ENCODE measurements around the gene PROX2.

PROX2 gene

DNA sequence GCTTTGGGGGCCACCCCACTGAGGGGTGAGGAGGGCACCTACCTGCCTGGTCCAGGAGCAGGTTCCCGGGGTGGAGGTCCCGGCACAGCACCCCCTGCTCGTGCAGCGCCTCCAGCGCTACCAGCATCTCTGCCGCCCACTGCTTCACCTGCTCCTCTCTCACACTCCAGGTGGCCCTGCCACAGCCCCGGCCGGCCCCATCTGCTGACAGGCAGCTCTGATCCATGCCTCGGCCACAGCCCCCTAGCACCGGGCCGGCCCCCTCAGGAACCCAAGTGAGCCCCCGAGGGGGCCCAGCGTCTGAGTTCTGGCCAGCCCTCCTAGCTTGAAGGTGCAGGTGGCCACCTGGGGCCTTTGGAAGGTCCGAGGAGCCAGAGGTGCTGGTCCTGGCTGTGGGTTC is 33.6 kb upstream of the PROX2 start:
- Histone ChIP-seq H3K9me3 (ENCODE audit: control insufficient read depth, low read length) (no peaks in the 10 kb centered on the region), H3K27me3 (ENCODE audit: control insufficient read depth, insufficient read depth, low read length, poor library complexity, severe bottlenecking) (no peaks in the 10 kb centered on the region), H3K4me3 (ENCODE audit: insufficient read depth, low read depth, low read length) (no peak overlapping the region), H3K4me1 (ENCODE audit: control insufficient read depth, insufficient read depth, low read length) (no peaks in the 10 kb centered on the region), H3K27ac (ENCODE audit: insufficient read depth, low read depth, low read length, poor library complexity, severe bottlenecking) (no peak overlapping the region), H3K36me3 (ENCODE audit: control insufficient read depth, insufficient read depth, low read length) (no peaks in the 10 kb centered on the region)
- 86 to 92% methylated on average over 14 of the region's 14 CpGs for WGBS, 2 experiments

DNA sequence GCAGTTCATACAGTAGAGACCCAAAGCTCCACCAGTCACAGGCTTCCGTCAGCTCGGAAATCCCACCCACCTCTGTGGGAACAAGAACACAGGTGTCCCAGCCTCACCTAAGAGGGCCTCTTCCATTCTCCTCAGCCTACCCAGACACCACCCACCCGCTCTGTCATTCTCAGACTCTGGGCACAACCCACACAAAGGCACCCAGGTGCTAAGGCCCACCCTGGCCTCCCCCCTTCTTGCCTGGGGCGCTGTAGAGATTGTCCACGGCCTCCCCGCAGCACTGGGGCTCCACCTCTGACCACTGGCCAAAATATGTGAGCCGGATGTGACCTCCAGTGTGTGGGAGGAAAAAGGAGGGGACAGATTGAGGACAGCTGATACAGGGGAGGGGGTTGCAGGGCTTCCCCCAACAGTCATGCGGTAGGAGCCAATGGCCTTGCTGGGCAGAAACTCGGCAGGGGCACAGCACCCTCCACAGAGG is 33.0 kb upstream of the PROX2 start:
- Histone ChIP-seq H3K27ac (ENCODE audit: insufficient read depth, low read depth, low read length, poor library complexity, severe bottlenecking) (no peak overlapping the region), H3K9me3 (ENCODE audit: control insufficient read depth, low read length) (no peaks in the 10 kb centered on the region), H3K36me3 (ENCODE audit: control insufficient read depth, insufficient read depth, low read length) (no peaks in the 10 kb centered on the region), H3K4me1 (ENCODE audit: control insufficient read depth, insufficient read depth, low read length) (no peaks in the 10 kb centered on the region), H3K27me3 (ENCODE audit: control insufficient read depth, insufficient read depth, low read length, poor library complexity, severe bottlenecking) (no peaks in the 10 kb centered on the region), H3K4me3 (ENCODE audit: insufficient read depth, low read depth, low read length) (no peak overlapping the region)
- WGBS, 2 experiments, result 88 to 90% methylated on average over 9 of the region's 9 CpGs

DNA sequence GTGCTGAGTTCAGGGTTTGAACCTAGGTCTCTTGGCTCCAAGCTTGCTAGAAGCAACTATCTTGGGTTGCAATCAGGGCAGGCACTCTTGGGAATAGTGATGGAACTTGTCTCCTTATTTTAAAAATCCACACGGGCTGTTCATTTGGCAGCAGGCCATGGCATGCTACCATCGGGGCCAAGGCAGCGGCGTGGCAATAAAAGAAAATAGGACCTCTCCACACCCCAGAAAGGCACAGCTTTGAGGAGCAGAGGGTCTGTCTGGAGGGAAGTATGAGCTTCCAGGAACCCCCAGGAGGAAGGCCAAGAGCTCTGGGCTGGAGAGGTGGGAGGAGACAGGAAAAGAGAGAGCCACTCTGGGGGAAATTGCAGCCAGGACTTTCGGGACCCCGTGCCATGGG is 31.8 kb upstream of the PROX2 start:
- no peak overlapping the region for H3K27ac ChIP-seq (ENCODE audit: insufficient read depth, low read depth, low read length, poor library complexity, severe bottlenecking)
- H3K4me1 ChIP-seq (ENCODE audit: control insufficient read depth, insufficient read depth, low read length), result no peaks in the 10 kb centered on the region
- no peaks in the 10 kb centered on the region for H3K9me3 ChIP-seq (ENCODE audit: control insufficient read depth, low read length)
- WGBS, 2 experiments, result 94 to 95% methylated on average over 6 of the region's 6 CpGs
- peaks cover 5% of the 10 kb centered on the region for H3K36me3 ChIP-seq (ENCODE audit: control insufficient read depth, insufficient read depth, low read length)
- no peaks in the 10 kb centered on the region for H3K27me3 ChIP-seq (ENCODE audit: control insufficient read depth, insufficient read depth, low read length, poor library complexity, severe bottlenecking)
- H3K4me3 ChIP-seq (ENCODE audit: insufficient read depth, low read depth, low read length), result no peak overlapping the region

DNA sequence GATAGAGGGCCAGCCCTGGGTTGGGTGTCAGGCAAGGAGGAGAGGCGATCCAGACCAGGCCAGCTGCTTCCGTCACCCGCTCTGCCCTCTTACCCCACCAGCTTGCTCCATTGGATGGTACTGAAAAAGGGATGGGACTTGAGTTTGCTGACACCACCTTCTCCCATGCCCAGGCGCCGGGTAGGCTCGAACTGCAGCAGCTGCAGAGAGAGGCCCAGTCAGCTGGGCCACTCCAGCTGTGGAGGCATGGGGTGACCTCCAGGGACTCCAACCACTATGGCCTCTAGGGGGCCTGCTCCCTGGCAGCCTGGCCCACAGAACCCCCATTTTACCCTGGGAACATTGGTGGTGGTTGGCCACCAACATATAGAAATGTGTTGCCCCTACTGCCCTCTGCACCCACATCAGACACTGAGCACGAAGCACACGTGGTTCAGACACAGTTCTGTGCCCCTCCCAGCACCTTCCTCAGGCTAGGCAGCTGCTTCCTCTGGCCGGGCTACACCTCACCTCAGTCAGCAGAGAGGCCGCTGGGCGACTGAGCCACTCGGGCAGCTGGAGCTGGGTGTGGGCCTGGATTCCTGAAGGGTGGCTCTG is 31.1 kb upstream of the PROX2 start:
- no peaks in the 10 kb centered on the region for H3K9me3 ChIP-seq (ENCODE audit: control insufficient read depth, low read length)
- H3K4me3 ChIP-seq (ENCODE audit: insufficient read depth, low read depth, low read length), result no peak overlapping the region
- 92 to 94% methylated on average over 12 of the region's 12 CpGs for WGBS, 2 experiments
- H3K27me3 ChIP-seq (ENCODE audit: control insufficient read depth, insufficient read depth, low read length, poor library complexity, severe bottlenecking), result no peaks in the 10 kb centered on the region
- H3K4me1 ChIP-seq (ENCODE audit: control insufficient read depth, insufficient read depth, low read length), result no peaks in the 10 kb centered on the region
- peaks cover 6% of the 10 kb centered on the region for H3K36me3 ChIP-seq (ENCODE audit: control insufficient read depth, insufficient read depth, low read length)
- no peak overlapping the region for H3K27ac ChIP-seq (ENCODE audit: insufficient read depth, low read depth, low read length, poor library complexity, severe bottlenecking)

DNA sequence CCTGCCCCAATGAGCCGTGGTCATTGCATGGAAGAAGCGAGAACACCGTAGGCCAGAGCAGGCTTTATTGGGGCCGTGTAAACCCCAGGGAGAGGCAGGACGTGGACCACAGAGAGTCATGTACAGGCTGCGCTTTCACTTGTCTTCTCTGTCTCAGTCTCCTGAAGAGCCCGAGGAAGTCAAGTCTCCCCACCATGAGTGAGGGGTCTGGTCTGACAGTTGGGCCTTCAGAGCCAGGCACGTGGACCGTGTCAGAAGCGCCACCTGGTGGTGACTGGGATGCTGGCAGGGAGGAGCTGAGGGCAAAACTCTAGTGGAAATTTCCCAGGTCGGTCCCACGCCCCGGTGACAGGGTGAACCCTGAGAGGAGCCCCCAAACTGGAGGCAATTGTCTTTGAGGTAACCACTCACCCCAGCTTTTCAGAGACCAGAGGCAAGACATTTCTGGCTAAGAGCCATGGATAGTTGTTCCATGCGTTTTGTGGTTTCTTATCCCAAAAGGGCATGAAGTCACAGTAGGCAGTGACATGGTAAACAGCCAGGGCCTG is 29.7 kb upstream of the PROX2 start:
- Histone ChIP-seq H3K4me1 (ENCODE audit: control insufficient read depth, insufficient read depth, low read length) (no peaks in the 10 kb centered on the region), H3K9me3 (ENCODE audit: control insufficient read depth, low read length) (no peaks in the 10 kb centered on the region), H3K27me3 (ENCODE audit: control insufficient read depth, insufficient read depth, low read length, poor library complexity, severe bottlenecking) (no peaks in the 10 kb centered on the region), H3K36me3 (ENCODE audit: control insufficient read depth, insufficient read depth, low read length) (peaks cover 11% of the 10 kb centered on the region), H3K27ac (ENCODE audit: insufficient read depth, low read depth, low read length, poor library complexity, severe bottlenecking) (no peak overlapping the region), H3K4me3 (ENCODE audit: insufficient read depth, low read depth, low read length) (no peak overlapping the region)
- 68% methylated on average over 14 of the region's 14 CpGs for WGBS, 2 experiments

DNA sequence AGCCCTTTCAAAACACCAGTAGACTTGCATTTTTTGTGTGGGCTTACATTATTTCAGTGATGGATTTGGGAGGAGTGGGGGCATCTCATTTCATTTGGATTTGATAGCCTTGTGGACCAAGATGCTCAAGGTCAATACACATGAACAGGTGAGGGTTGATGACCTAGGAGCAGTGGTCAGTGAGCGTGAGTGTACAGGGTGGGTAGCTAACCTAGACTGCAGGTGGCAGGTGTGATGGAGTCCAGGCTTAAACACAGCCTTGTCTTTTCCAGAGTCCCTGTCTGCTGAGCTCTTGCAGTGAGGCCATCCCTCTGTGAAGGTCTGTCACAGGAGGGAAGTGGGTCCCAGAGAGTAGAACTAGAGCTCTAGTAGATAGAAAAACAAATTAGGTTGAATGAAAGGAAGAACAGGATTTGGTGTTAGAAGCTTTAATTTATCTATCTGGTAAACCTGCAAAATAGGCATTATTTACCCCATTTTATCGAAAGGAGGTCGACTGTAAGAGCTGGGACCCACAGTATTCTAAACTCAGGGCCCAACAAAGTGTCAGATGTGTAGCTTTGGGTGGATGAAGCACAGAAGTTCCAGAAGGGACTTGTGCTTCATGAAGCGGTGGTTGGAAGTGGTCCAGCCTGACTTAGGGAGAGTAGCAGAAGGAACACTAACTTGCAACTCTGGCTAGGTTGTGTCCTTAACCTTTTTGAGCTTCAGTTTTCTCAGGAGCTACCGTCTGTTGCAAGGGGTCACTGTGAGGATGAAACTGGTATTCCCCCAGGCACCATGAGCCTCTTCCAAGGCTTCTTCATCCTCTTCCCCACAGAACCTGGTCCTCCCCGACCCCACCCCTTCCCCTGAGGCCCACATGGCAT is 28.9 kb upstream of the PROX2 start:
- no peaks in the 10 kb centered on the region for H3K27me3 ChIP-seq (ENCODE audit: control insufficient read depth, insufficient read depth, low read length, poor library complexity, severe bottlenecking)

DNA sequence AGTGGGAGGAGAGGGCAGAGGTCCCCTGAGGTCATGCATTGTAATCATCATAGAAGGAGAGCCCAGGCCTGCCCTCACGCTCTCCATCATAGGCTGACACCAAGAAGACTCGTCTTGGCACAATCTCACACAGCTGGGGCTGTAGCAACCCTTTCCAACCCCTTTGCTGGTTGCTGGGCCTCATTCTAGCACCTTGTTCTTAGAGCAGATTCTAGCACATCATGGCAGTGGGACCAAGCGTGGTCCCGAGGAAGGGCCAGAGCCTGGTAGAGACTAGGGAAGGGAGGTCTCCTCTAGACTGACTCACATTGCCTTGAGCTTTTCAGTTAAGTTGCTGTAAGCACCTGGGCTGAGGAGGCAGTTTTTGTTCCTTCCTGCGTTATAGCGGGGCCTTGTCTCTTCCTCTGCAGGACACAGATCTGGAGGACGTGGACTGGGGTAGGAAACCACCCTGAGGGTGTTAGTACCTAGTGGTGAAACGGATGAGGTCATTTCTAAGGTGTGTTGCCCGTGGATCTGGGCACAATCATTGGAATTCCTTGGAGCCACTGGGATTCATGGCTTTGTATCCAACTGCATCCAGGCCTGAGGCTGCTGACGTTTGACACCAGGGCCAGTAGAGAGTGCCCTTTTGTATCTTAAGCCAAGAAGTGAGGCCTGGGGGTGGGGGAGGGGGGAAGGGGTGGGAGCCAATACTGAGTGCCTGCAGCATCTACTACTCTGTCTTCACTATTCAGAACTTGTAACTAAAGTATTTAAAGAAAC is 27.2 kb upstream of the PROX2 start:
- H3K27ac ChIP-seq (ENCODE audit: insufficient read depth, low read depth, low read length, poor library complexity, severe bottlenecking), result peak overlapping the region; percentile 60
- H3K9me3 ChIP-seq (ENCODE audit: control insufficient read depth, low read length), result no peaks in the 10 kb centered on the region
- H3K4me3 ChIP-seq (ENCODE audit: insufficient read depth, low read depth, low read length), result no peak overlapping the region
- H3K4me1 ChIP-seq (ENCODE audit: control insufficient read depth, insufficient read depth, low read length), result no peaks in the 10 kb centered on the region
- 77 to 78% methylated on average over 10 of the region's 10 CpGs for WGBS, 2 experiments
- H3K36me3 ChIP-seq (ENCODE audit: control insufficient read depth, insufficient read depth, low read length), result peaks cover 35% of the 10 kb centered on the region
- no peaks in the 10 kb centered on the region for H3K27me3 ChIP-seq (ENCODE audit: control insufficient read depth, insufficient read depth, low read length, poor library complexity, severe bottlenecking)

More for the DNA sequence above, 28.9 kb upstream of the PROX2 start:
- WGBS, 2 experiments, result 94 to 97% methylated on average over 6 of the region's 6 CpGs
- H3K9me3 ChIP-seq (ENCODE audit: control insufficient read depth, low read length), result no peaks in the 10 kb centered on the region
- H3K36me3 ChIP-seq (ENCODE audit: control insufficient read depth, insufficient read depth, low read length), result peaks cover 18% of the 10 kb centered on the region
- H3K4me1 ChIP-seq (ENCODE audit: control insufficient read depth, insufficient read depth, low read length), result no peaks in the 10 kb centered on the region
- H3K27ac ChIP-seq (ENCODE audit: insufficient read depth, low read depth, low read length, poor library complexity, severe bottlenecking), result no peak overlapping the region
- no peak overlapping the region for H3K4me3 ChIP-seq (ENCODE audit: insufficient read depth, low read depth, low read length)

DNA sequence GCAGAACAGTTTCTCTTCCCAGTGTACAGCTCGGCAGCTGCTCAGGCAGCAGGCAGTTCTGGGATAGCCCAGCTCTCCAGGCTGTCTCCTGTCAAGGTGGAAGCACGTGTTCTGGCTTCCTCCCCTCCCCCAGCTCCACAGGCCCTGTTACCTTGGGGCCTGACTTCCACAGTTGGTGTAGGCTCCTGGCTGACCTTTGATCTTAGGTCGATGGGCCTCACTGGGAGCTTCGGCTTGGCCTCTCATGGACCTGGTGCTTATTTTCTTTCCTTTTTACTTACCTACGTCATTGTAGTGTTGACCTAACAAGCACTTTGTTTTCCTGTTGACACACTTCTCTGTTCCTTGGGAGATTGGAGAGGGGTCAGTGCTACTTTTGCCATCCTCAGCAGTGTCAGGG is 22.7 kb upstream of the PROX2 start:
- Histone ChIP-seq H3K9me3 (ENCODE audit: control insufficient read depth, low read length) (no peaks in the 10 kb centered on the region), H3K4me3 (ENCODE audit: insufficient read depth, low read depth, low read length) (no peak overlapping the region), H3K4me1 (ENCODE audit: control insufficient read depth, insufficient read depth, low read length) (no peaks in the 10 kb centered on the region), H3K27me3 (ENCODE audit: control insufficient read depth, insufficient read depth, low read length, poor library complexity, severe bottlenecking) (no peaks in the 10 kb centered on the region), H3K36me3 (ENCODE audit: control insufficient read depth, insufficient read depth, low read length) (peaks cover 57% of the 10 kb centered on the region), H3K27ac (ENCODE audit: insufficient read depth, low read depth, low read length, poor library complexity, severe bottlenecking) (no peak overlapping the region)
- 94 to 95% methylated on average over 5 of the region's 5 CpGs for WGBS, 2 experiments

DNA sequence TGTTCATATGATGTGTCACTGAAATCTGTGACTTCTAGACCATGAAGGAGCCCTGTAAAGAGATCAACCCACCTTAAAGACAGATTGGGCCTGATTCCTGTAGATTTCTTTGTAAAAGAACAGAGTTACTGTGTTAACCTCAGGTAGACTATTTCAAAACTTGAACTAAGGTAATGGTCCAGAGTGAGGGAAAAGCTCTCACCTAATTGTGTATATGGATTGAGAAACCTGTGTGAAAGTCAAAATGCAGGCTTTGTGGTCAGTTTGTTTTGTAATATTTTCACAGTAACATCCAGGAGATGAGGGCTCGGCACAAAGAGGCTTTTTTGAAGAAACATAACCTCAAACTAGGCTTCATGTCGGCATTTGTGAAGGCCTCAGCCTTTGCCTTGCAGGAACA is 22.1 kb upstream of the PROX2 start:
- H3K9me3 ChIP-seq (ENCODE audit: control insufficient read depth, low read length), result no peaks in the 10 kb centered on the region

DNA sequence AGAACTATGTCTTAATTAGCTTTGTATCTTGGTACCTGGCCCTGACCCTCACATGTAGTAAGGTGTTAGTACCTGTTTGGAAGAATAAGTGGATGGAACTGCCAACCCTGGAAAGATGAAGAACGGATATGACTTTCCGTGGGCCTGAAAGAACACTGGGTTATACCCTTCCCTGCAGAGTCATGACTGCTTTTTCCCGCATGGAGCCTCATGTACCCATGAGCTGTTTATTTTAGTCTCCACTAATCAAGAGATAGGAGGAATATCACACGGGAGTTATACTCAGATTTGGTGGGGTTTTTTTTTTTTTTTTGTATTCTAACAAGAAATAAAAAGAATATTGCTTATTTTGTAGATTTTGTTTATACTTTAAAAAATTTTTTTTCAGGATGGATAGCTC is 21.7 kb upstream of the PROX2 start:
- Histone ChIP-seq H3K27me3 (ENCODE audit: control insufficient read depth, insufficient read depth, low read length, poor library complexity, severe bottlenecking) (no peaks in the 10 kb centered on the region), H3K4me3 (ENCODE audit: insufficient read depth, low read depth, low read length) (no peak overlapping the region), H3K36me3 (ENCODE audit: control insufficient read depth, insufficient read depth, low read length) (peaks cover 62% of the 10 kb centered on the region), H3K4me1 (ENCODE audit: control insufficient read depth, insufficient read depth, low read length) (no peaks in the 10 kb centered on the region), H3K27ac (ENCODE audit: insufficient read depth, low read depth, low read length, poor library complexity, severe bottlenecking) (no peak overlapping the region), H3K9me3 (ENCODE audit: control insufficient read depth, low read length) (no peaks in the 10 kb centered on the region)
- 95 to 96% methylated on average over 3 of the region's 4 CpGs for WGBS, 2 experiments

More for the DNA sequence above, 22.1 kb upstream of the PROX2 start:
- Histone ChIP-seq H3K4me1 (ENCODE audit: control insufficient read depth, insufficient read depth, low read length) (no peaks in the 10 kb centered on the region), H3K27me3 (ENCODE audit: control insufficient read depth, insufficient read depth, low read length, poor library complexity, severe bottlenecking) (no peaks in the 10 kb centered on the region), H3K4me3 (ENCODE audit: insufficient read depth, low read depth, low read length) (no peak overlapping the region), H3K27ac (ENCODE audit: insufficient read depth, low read depth, low read length, poor library complexity, severe bottlenecking) (no peak overlapping the region), H3K36me3 (ENCODE audit: control insufficient read depth, insufficient read depth, low read length) (peaks cover 62% of the 10 kb centered on the region)
- WGBS, 2 experiments, result 90 to 94% methylated on average over 2 of the region's 2 CpGs

Data from ectodermal cell (in vitro differentiated cells).